ENCODE results near the gene LRRC36. TPM values are rescaled to one million over a fixed set of nuclear protein-coding genes. Genes with fewer than 3 reads are reported as not detected.

LRRC36 gene, protein sequence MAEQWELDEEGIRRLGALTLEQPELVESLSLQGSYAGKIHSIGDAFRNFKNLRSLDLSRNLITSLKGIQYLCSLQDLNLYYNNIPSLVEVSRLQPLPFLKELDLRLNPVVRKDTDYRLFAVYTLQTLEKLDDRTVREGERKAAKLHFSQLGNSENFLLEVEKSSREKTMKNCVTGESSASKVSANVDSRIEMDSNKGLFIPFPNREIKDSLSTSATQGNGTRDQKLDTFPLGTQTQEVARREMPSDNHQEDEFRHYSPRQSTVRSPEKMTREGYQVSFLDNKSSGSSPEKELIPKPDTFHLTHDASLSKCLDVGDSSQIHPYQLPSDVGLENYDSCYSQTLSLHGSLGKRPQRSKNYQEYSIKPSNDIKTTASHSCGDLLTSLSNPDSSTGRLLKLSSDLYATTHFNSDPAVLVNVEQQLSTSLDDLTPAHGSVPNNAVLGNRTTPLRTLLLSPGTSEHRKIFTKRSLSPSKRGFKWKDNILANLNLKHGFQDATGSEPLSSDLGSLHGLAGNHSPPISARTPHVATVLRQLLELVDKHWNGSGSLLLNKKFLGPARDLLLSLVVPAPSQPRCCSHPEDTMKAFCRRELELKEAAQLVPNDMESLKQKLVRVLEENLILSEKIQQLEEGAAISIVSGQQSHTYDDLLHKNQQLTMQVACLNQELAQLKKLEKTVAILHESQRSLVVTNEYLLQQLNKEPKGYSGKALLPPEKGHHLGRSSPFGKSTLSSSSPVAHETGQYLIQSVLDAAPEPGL
- polyA plus RNA-seq (ENCODE audit: insufficient read length in 4 of 4), result 1 to 10 TPM; 1.5 to 7.7 (median 4.6) TPM

DNA sequence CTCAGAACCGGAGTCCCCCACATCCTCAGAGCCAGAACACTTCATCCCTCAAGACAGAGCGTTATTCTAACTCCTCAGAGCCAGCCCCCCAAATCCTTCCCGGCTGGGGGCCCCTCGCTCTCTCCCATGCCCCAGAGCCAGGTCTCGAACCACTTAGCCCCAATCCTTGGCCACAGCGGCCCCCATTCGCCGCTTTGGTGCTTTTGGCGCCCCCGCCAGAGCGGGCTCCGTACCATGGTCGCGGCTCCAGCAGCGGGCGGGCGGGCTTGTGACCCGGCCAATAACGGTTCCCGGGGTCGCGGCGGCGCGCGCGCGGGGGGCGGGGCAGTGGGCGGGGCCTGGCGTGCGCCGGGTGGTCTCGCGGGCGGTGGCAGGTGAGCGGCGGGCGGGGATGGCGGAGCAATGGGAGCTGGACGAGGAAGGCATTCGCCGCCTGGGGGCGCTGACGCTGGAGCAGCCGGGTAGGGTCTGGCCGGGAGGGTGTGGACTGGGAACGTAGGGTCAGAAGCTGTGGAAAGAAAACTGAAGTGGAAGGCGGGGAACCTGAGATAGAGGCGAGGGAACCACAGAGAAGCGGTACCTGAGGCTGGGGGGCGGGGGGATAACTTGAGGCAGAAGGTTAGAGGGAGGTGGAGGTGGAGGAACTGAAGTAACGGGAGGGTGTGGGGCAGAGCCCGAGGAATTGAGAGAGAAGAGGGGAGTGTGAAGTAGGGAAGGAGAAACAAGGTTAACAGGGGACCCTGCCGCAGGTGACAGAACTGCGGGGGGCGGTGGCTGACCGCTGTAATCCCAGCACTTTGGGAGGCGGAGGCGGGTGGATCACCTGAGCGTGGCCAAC is at the start of gene LRRC36, which contains the start of gene KCTD19:
Gene LRRC36 (plus strand): TSS at position 344 of the 838 bp plus-strand sequence. CDS start 48 bp downstream, at position 392.
Gene KCTD19 (minus strand): TSS at position 270 of the 838 bp plus-strand sequence. CDS start 34 bp downstream, at position 236.
- DNase-seq (ENCODE audit: low read depth in 4 of 4, low spot score in 3 of 4), result peak in 2 of 4 donors; percentile 33 to 39

DNA sequence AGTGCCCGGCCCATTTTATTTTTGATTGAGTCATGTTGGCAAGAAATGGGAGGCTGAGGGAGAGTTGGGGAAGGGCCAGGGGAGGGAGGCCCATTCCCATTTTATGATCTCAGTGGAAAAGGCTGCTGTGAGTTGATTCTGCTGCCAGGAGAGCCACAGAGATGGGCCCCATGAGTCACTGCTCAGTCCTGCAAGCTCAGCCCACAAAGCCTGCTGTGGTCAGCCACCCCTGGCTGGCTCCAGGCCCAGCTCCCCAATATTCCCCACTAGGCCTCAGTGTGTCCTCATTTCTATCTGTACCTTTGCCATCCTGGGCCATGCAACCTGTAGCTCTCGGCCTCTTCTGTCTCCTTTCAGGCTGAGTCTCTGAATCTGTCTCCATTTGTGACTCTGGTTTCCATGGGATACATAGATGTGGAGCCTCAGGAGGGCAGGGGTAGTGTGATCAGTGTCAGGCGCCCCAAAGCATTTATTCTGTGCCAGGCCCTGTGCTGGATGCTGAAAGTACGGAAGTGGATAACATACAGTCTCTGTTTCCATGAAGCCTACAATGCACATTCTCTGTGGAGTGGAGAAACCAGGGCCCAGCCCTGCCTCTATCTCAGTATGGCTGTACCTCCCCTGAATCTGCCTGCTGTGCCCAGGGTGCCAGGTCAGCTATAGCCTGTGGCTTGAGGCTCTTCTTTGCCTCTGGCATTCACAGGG is 49.2 kb upstream of the LRRC36 start:
- no peak for DNase-seq (ENCODE audit: low read depth in 4 of 4, low spot score in 3 of 4)

DNA sequence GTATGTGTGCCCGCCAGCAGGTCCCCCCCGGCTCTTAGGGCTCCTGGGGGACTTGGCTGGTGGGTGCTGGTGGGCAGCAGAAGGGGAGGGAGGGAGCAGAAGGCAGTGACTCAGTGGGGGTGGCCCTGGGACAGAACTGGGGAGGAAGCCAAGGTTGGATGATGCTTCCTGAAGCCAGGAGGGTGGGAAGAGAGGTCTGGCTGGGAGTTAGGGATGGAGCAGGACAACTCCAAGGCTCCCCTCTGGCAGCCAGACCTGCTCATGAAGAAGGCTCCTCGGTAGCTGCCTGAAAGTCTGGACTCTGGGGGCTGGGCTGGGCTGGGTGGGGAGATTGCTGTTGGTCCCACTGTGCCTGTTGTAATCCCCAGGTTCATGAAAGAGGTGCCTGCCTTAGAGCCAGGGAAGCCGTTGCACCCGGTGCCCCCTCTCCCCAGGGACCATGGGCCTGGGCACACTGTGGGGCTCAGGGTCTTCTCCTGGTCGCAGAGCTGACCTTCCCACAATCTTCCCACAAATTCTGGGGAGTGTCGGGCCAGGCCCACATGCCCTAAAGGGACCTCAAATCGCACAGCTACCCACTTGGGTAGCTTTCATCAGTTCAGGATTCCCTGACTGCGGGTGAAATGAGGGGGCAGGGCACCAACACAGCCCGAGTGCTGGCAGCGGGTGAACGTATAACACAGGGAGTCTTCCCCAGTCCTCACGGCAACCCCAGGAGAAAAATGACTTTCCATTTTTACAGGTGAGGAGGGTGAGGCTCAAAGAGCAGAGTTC is 48.4 kb upstream of the LRRC36 start:
- DNase-seq (ENCODE audit: low read depth in 4 of 4, low spot score in 3 of 4), result no peak

DNA sequence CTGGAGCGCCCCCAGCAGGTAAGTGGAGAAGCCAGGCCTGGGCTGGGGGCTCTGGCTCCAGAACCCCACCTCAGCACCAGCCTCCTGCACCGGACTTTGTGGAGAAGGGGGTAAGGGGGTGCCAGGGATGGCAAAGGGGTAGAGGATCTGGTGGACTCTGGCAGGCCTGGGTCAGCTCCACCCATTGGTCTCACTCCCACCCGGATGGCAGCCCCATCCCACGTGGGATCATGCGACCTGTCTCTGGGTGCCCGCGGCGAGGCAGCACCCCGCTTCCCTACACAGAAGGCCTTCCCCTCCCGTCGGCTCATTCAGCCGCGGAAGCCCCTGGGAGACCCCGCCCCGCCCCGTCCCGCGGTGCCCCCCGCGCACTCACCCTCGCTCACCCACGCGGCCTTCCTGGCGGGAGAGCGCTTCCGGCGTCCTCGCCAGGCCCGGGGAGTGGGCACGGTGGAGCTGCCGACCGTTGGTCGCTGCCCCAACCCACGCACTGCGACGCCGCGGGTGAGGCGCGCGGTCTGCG is 47.8 kb upstream of the LRRC36 start:
- no peak for DNase-seq (ENCODE audit: low read depth in 4 of 4, low spot score in 3 of 4)

DNA sequence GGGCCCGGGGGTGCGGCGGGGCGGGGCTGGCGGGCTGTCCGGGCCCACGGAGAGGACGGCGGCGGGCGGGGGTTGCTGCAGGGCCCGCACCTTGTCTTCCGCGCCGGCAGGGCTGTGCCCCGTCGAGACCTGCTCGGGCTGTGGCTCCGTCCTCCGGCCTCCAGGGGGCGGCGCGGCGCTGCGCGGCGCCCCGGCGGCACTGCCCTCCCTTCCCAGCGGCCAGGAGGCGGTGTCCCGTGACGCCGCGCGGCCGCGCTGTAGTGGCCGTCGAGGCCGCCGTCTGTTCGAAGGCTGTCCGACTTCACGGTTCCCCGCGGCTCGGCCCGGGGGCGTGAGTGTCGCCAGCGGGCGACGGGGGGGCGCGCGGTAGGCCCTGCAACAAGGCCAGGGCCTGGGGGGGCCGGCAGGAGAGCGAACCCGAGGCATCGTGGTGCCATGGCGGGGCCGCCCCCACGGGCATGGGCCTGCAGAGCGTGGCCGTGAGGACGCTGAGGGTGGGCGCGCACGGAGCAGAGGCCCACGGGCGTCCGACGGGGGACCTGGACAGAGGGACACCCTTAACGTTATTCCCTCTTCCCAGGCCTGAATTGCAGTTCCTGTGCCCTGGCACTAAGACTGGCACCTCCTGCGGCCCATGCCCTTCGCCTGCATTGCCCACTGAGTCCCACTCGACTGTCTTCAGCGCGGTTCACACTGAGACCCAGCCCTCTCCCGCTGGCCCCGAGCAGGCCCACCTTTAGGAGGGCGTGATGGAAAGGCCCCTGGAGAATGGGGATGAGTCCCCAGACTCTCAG is 47.1 kb upstream of the LRRC36 start, which contains the start of gene PLEKHG4:
Gene PLEKHG4 (plus strand): TSS at position 237 of the 794 bp plus-strand sequence. CDS start 513 bp downstream, at position 750.
- DNase-seq (ENCODE audit: low read depth in 4 of 4, low spot score in 3 of 4), result peak in 3 of 4 donors; percentile 49 to 66 (median 53)

DNA sequence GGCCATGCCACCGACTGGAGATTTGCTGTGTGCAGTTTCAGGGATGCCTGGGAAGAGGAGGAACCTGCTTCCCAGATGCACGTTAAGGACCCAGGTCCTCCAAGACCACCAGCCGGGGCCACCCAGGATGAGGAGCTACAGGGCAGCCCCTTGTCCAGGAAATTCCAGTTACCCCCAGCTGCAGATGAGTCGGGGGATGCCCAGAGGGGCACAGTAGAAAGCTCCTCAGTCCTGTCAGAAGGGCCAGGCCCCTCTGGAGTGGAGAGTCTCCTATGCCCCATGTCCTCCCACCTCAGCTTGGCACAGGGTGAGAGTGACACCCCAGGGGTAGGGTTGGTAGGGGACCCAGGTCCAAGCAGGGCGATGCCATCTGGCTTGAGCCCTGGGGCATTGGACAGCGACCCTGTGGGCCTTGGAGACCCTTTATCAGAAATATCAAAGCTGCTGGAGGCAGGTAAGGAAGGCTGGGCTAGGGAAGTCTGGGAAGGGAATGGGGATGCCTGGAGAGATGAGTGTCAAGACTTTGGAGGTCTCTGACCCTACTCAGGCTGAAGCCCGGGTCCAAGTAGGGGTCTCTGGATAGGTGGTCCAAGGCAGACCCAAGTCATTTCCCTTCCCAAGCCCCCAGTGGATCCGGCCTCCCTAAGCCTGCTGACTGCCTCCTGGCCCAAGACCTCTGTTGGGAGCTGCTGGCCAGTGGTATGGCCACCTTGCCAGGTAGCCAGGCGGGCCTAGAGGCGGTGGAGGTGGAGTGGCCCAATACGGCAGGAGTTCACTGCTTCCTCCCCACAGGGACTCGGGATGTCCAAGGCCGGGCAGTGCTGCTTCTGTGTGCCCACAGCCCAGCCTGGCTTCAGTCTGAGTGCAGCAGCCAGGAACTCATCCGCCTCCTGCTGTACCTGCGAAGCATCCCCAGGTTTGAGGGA is 46.3 kb upstream of the LRRC36 start:
- DNase-seq (ENCODE audit: low read depth in 4 of 4, low spot score in 3 of 4), result no peak

DNA sequence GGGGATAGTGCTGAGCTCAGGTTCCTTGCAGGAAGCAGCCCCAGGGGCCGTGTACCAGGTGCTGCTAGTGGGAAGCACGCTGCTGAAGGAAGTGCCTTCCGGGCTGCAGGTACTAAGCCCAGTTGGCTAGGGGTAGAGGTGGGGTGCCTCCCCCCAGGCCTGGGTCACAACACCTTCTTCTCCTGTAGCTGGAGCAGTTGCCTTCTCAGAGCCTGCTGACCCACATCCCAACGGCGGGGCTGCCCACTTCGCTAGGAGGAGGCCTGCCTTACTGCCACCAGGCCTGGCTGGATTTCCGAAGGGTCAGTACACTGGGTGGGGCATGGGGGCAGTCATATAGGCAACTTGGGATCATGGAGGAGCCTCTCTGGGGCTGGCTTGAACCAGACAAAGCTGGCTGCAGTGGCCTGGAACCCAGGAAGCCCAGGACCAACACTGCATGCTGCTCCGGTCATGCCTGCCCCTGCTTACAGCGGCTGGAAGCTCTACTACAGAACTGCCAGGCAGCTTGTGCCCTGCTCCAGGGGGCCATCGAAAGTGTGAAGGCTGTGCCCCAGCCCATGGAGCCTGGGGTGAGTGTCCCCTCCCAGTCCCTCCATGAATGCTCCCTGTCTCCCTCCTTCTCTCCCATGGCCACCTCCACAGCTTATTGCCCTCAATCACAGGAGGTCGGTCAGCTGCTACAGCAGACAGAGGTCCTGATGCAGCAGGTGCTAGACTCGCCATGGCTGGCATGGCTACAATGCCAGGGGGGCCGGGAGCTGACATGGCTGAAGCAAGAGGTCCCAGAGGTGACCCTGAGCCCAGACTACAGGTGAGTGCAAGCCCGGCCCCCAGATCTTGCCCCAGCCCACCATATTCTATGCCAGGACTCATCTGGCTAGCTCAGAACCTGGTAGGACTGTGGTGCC is 44.8 kb upstream of the LRRC36 start:
- DNase-seq (ENCODE audit: low read depth in 4 of 4, low spot score in 3 of 4), result no peak

DNA sequence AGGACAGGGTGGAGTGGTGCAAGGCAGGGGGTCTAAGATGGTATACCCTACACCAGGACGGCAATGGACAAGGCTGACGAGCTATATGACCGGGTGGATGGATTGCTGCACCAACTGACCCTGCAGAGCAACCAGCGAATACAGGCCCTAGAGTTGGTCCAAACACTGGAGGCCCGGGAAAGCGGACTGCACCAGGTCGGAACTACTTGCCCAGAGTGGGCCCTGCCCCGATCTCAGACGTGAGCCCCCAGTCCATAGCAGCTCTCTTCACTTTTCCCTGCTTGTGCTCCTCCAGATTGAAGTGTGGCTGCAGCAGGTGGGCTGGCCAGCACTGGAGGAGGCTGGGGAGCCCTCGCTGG is 44.2 kb upstream of the LRRC36 start:
- DNase-seq (ENCODE audit: low read depth in 4 of 4, low spot score in 3 of 4), result no peak

DNA sequence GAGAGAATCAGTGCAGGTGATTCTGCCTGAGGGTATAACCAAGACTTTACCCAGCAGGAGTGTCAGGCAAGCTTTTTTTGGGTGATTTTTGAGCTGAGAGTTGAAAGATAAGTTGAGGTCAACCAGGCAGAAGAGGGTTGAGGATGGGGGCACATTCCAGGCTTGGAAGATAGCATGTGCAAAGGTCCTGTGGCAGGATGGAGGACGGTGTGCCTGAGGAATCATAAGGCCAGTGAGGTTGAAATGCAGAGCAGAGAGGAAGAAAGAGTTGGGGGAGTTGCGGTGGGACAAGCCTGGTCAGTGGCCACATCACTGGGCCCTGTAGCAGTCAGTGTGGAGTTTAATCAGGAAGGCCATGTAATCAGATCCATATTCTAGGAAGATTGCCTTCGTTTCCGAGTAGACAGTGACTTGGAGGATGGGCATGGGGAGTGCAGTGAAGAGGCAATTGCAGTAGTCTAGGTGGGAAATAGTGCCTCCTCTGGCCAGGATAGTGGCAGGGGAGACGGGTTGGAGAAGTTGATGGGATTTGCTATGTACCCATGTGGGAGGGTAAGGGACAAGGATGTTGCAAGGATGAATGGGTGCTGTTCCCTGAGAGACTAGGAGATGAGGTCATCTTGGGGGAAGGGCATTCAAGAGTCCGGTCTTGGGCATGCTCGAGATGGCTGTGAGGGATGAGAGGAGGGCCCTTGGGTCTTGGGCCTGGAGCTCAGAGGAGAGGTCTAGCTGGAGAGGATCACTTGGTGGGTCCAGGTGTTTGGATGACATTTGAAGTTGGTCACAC is 43.4 kb upstream of the LRRC36 start:
- DNase-seq (ENCODE audit: low read depth in 4 of 4, low spot score in 3 of 4), result no peak

DNA sequence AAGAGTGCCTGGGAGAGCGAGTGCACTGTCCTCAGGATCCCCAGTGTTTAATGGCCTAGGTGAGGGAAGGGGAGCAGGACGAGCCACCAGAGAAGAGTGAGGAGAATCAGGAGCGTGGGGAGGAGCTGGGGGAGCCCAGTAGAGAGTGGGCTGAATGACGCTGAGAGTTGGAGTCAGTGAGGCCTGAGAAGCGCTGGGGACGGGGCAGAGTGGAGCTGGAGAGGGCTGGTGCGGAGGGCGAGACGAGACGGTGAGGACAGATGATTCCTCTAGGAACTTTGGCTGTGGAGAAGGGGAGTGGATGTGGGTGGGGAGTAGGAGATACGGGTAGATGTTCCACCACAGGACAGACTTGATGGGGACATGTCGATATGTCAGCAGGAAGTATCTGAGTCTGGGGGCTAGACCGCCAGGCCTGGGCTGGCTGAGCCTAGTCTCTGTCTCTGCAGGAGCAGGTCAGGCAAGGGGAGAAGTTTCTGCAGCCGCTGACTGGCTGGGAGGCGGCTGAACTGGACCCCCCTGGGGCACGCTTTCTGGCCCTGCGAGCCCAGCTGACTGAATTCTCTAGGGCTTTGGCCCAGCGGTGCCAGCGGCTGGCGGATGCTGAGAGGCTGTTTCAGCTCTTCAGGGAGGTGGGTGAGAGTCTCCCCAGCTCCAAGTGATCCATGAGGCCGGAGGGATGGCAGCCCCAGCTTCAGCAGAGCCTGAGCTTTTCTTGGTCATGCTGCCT is 42.6 kb upstream of the LRRC36 start:
- DNase-seq (ENCODE audit: low read depth in 4 of 4, low spot score in 3 of 4), result no peak

DNA sequence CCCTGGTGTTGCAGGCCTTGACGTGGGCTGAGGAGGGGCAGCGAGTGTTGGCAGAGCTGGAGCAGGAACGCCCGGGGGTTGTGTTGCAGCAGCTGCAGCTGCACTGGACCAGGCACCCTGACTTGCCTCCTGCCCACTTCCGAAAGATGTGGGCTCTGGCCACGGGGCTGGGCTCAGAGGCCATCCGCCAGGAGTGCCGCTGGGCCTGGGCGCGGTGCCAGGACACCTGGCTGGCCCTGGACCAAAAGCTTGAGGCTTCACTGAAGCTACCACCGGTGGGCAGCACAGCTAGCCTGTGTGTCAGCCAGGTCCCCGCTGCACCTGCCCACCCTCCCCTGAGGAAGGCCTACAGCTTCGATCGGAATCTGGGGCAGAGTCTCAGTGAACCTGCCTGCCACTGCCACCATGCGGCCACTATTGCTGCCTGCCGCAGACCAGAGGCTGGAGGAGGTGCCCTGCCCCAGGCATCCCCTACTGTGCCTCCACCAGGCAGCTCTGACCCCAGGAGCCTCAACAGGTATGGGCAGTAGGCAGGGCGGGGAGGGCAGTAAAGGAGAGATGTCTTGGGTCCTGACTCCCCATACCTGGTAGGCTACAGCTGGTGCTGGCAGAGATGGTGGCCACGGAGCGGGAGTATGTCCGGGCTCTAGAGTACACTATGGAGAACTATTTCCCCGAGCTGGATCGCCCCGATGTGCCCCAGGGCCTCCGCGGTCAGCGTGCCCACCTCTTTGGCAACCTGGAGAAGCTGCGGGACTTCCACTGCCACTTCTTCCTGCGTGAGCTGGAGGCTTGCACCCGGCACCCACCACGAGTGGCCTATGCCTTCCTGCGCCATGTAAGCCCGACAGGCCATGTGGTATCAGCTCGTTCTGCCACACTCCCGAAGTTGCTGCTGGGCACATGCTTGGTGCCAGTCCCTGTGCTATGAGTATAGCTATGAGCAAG is 41.6 kb upstream of the LRRC36 start:
- DNase-seq (ENCODE audit: low read depth in 4 of 4, low spot score in 3 of 4), result peak in 1 of 4 donors; percentile 22

DNA sequence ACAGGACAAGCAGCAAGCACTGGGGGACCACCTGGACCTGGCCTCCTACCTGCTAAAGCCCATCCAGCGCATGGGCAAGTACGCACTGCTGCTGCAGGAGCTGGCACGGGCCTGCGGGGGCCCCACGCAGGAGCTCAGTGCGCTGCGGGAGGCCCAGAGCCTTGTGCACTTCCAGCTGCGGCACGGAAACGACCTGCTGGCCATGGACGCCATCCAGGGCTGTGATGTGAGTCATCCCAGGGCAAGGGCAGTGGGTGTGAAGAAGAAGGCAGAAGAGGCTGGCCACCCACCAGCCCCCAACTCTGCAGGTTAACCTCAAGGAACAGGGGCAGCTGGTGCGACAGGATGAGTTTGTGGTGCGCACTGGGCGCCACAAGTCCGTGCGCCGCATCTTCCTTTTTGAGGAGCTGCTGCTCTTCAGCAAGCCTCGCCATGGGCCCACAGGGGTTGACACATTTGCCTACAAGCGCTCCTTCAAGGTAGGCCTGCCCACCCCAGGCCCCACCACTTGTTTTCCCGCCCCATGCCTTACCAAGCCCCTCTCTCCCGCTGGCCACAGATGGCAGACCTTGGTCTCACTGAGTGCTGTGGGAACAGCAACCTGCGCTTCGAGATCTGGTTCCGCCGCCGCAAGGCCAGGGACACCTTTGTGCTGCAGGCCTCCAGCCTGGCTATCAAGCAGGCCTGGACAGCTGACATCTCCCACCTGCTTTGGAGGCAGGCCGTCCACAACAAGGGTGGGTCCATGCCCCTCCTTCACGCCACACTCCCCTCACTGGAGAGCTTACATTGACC is 40.0 kb upstream of the LRRC36 start:
- DNase-seq (ENCODE audit: low read depth in 4 of 4, low spot score in 3 of 4), result no peak

DNA sequence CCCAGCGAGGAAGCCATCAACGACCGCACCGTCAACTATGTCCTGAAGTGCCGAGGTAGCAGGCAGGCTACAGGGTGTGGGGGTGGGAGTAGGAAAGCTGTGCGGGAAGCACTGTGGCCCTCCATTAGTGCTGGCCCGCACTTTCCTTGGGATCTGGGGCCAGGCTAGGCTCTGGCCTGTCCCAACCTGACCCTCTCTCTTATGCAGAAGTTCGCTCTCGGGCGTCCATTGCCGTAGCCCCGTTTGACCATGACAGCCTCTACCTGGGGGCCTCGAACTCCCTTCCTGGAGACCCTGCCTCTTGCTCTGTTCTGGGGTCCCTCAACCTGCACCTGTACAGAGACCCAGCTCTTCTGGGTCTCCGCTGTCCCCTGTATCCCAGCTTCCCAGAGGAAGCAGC is 38.7 kb upstream of the LRRC36 start:
- no peak for DNase-seq (ENCODE audit: low read depth in 4 of 4, low spot score in 3 of 4)
